Retinal pigment epithelial cell (primary cell): ENCODE data around the gene FBP1.
"Not testable (repeated sequence)": the region's sequence is repeated elsewhere in the genome, so short reads cannot be mapped to it uniquely, and the experiment has no call there.

Experiments used
- DNase-seq: peaks from one replicate; pipeline ENCODE4 v3.0.0-alpha.2; 2010; ENCODE audit warnings: low read depth
- H3K4me3 ChIP-seq: 2 replicates; pipeline ENCODE4 v1.5.1; 2011; ENCODE audit warnings: mild to moderate bottlenecking, low read length, control low read depth, moderate library complexity
- TF ChIP-seq, protein P1 (sequence below): conservative IDR thresholded peaks from 2 replicates; pipeline ENCODE4 v1.5.1; 2011; ENCODE audit warnings: low read depth, low read length, control low read depth, inconsistent platforms

FBP1 gene

DNA sequence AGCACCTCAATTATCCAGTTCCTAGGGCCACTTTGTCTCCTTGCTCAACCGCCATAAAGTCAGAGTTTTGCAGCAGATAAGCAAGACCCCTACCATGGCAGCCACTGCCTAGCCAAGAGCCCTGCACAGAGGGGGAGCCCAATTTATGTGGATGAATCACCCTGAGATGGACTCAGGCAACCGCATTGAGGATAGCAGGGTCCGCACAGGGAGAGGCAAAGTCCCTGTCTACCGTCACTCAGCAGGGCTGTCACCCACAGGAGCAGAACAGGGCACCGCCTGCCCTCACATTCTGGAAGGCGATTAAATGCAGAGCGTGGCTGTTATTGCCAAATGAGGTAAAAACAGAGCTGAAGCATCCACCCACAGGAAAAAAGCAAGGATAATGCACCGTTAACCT, 47.4 kb downstream of the FBP1 start:
- TF ChIP-seq, protein P1, sequence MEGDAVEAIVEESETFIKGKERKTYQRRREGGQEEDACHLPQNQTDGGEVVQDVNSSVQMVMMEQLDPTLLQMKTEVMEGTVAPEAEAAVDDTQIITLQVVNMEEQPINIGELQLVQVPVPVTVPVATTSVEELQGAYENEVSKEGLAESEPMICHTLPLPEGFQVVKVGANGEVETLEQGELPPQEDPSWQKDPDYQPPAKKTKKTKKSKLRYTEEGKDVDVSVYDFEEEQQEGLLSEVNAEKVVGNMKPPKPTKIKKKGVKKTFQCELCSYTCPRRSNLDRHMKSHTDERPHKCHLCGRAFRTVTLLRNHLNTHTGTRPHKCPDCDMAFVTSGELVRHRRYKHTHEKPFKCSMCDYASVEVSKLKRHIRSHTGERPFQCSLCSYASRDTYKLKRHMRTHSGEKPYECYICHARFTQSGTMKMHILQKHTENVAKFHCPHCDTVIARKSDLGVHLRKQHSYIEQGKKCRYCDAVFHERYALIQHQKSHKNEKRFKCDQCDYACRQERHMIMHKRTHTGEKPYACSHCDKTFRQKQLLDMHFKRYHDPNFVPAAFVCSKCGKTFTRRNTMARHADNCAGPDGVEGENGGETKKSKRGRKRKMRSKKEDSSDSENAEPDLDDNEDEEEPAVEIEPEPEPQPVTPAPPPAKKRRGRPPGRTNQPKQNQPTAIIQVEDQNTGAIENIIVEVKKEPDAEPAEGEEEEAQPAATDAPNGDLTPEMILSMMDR, result no peak
- no peak overlapping the region for H3K4me3 ChIP-seq
- no peak for DNase-seq

DNA sequence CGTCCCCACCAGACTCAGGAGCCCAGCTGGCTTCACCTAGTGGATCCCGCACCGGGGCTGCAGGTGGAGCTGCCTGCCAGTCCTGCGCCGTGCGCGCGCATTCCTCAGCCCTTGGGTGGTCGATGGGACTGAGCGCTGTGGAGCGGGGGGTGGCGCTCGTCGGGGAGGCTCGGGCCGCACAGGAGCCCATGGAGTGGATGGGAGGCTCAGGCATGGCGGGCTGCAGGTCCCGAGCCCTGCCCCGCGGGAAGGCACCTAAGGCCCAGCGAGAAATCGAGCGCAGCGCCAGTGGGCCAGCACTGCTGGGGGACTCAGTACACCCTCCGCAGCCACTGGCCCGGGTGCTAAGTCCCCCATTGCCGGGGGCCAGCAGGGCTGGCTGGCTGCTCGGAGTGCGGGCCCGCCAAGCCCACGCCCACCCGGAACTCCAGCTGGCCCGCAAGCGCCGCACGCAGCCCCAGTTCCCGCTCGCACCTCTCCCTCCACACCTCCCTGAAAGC, 48.2 kb downstream of the FBP1 start:
- DNase-seq, H3K4me3 ChIP-seq: not testable (repeated sequence)

DNA sequence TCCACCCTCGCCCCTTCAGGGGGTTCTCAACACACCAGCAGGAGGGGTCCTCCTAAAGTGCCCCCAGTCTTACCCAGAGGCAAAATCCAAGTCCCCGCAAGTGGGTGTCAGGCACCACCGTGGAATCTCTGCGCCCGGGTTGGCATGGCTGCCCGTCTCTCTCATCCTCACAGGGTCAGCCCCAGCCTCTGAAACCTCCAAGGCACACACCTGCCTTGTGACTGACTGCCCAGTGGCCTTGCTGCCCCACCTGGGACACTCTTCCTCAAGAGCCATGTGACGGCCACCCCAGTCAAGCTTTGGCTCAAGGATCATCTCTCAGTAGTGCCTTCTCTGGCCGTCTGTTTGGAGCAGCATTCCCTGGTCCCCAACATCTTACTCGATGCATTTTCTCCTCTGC, 50.6 kb downstream of the FBP1 start:
- H3K4me3 ChIP-seq, result no peak overlapping the region
- TF ChIP-seq, protein P1, result no peak
- DNase-seq, result no peak

DNA sequence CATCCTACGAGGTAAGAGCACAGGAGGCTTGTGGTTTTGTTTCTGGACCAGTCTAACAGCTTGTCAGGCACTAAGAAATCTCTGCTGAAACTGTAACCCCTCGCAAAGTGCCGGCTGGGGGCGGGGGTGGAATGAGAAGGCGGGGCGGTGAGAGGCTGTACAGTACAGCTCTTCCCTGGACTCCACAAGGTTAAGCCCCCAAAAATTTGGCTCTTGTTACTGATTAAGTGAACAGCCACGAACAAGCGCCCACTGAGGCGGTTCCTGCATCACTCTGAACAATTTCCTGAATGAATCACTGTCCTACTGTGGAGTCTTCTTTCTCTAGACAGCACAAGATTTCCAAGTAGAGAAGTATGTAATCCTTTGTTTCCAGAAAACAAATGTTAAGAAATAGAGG, 52.5 kb downstream of the FBP1 start:
- no peak overlapping the region for H3K4me3 ChIP-seq
- DNase-seq, result no peak
- TF ChIP-seq, protein P1, result no peak

DNA sequence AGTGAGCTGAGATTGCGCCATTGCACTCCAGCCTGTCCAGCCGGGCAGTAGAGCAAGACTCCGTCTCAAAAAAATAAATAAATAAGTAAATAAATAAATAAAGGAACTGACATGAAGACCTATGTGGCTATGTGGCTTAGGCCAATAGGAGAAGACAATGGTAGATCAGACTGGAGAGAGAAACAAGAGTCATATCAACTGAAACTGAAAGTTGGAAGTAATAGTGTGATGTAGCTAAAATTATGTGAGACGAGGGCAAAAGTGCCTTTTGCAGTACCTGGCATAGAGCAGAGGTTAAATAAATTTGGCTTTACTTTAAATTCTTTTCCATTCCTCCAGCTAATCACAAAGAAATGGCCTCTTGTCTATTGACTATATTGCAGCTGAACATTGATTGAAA, 53.0 kb downstream of the FBP1 start:
- H3K4me3 ChIP-seq, result no peak overlapping the region
- no peak for DNase-seq
- TF ChIP-seq, protein P1, result no peak

DNA sequence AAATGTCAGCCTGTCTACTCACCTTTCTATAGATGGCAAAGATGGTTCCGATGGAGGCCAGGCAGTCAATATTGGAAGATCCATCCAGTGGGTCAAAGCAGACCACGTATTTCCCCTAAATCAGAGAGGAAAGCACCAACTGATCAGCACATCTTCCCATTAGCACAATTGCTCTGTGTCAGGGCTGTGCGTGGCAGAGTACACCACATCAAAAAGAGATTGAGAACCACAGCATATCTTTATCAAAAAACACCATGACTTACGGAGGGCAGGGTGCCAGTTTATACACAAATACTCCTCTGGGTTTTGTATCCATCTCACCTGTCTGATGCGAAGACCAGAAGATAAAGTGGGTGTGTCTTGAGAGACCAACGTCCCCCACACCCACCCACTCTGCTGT, 54.8 kb downstream of the FBP1 start:
- DNase-seq, result no peak
- H3K4me3 ChIP-seq, result no peak overlapping the region
- TF ChIP-seq, protein P1, result no peak

DNA sequence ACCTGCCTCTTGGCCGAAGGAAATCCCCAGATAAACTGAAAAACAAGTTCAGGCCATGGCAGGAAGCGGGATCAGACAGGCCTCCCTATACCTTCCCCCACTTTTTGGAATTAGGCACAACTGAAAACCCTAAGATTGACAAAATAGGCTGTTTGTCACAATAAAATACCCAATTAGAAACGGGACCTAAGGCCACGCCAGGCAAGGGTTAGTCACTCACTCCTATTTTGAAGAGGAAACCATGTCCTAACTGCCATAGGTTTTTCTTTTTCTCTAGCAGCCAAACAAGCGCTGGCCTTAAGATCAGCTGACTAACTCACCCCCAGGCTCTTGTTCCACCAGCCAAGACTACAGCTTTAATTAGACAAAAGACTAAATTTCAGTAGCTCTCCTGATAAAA, 57.6 kb downstream of the FBP1 start:
- no peak for DNase-seq
- no peak overlapping the region for H3K4me3 ChIP-seq
- TF ChIP-seq, protein P1, result no peak

DNA sequence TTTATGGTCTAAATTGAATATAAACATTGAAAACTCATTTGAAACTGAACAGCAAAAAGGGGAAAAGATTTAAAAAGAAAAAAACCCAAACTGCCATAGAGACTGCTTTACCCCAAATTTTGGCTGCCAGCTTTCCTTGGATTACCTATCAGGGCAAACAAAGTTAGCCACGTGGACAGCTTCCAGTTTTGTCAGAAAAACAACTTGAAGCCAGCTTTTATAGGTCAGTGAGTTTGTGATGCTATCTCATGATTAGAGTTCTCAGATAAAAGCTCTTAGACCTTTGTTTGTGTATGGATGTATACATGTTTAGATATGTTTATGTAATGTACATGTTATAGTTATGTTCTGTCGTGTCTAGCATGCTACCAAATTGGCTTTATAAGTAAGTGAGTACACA, 61.7 kb downstream of the FBP1 start:
- H3K4me3 ChIP-seq, result no peak overlapping the region
- TF ChIP-seq, protein P1, result no peak
- no peak for DNase-seq
